COLO668 (cell line): Measurements from ENCODE around the gene RNFT2.
"Not testable (repeated sequence)": the region's sequence is repeated elsewhere in the genome, so short reads cannot be mapped to it uniquely, and the experiment has no call there.

Experiments used
- DNase-seq: peaks from one replicate; lab custom pipeline; 2025; ENCODE audit not compliant: unreplicated experiment; lab: John Stamatoyannopoulos, UW

Gene RNFT2

DNA sequence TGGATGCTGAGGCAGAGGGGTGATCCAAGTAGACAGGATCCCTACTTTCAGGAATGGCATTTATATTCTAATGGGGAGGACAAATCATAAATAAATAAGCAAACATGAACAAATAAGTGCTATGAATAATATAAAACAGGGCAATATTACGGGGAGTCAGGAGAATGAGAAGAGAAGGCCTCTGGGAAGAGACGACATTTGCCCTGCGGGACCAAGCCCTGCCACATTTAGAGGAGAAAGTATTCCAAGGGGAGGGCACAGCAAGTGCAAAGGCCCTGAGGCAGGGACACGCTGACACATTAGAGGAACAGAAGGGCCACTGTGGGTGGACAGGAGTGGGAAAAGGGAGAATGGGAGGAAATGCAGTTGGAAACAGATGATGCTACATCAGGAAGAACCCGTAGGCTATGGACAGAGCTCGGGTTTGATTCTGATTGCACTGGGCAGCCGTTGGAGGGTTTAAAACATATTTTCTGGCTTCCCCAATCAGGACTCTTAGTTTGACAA, 1.3 kb downstream of the RNFT2 start:
- DNase-seq = no peak

DNA sequence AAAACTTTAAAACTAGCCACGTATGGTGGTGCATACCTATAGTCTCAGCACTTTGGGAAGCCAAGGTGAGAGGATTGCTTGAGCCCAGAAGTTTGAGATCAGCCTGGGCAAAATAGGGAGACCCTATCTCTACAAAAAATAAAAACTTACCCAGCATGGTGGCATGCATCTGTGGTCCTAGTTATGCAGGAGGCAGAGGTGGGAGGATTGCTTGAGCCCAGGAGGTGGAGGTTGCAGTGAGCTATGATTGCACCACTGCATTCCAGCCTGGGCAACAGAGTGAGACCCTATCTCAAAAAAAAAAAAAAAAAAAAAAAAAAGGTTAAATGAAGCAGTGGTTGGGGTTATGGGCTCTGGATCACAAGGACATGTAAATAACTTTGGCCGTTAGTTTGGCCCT, 4.7 kb downstream of the RNFT2 start:
- DNase-seq = not testable (repeated sequence)

DNA sequence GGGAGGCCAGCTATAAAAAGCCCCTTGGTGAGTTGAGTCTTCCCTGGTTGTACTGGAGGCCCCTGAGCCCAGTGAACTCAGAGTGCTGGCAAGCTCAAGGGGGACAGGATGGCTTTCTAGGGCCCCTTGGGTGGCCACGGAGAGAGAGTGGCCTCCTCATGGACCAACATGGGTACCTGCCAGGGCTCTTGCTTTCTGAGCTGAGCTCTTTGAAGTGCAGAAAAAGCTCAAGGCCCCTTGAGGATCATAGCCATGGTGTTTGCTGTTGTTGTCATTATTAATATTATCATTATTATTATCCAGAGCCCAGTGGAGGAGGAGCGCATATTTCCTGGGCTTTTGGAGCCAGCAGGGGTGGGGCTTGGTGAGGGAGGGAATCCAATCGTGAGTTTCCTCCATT, 6.7 kb downstream of the RNFT2 start:
- DNase-seq = no peak

DNA sequence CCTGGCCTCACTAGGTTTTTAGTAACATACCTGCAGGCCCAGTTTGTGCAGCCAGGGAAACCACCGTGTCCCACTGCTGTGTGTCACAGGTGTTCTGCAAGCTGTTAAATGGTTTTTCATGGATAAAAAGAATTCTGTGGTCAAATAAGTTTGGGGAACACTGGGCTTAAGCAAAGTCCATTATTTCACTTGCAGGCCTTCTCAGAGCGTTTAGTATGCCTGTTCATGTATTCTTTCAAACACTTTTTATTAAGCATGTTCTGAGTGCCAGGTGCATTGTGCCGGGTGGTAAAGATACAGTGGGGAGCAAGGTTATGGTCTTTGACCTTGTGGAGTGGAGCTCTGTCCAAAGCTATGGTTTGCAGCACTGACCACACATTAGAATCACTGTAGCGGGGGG, 7.4 kb downstream of the RNFT2 start:
- no peak for DNase-seq

DNA sequence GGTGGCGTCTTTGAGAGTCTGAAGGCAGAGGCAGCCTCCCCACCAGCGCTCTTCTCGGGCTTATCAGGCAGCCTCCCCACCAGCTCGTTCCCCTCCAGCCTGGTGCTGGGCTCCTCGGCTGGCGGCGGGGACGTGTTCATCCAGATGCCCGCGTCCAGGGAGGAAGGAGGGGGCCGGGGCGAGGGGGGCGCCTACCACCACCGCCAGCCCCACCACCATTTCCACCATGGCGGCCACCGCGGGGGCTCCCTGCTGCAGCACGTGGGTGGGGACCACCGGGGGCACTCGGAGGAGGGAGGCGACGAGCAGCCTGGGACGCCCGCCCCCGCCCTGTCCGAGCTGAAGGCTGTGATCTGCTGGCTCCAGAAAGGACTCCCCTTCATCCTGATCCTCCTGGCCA, 11.8 kb downstream of the RNFT2 start:
- no peak for DNase-seq

DNA sequence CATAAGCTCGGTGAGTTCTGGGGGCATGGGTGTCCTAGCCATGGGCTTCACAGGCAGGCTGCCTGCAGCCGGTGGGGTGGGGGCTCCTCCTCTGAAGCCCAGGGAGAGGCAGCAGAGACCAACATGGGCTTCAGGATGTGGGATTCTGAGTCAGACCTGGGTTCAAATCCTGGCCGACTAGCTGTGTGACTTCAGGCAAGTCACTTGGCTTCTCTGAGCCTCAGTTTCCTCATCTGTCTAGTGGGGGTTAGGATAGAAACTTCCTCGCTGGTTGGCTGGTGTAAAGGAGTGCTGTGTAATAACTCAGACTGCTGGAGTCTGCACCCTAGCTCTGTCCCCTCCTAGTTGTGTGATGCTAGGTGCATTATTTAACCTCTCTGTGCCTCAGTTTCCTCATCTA, 12.2 kb downstream of the RNFT2 start:
- no peak for DNase-seq

DNA sequence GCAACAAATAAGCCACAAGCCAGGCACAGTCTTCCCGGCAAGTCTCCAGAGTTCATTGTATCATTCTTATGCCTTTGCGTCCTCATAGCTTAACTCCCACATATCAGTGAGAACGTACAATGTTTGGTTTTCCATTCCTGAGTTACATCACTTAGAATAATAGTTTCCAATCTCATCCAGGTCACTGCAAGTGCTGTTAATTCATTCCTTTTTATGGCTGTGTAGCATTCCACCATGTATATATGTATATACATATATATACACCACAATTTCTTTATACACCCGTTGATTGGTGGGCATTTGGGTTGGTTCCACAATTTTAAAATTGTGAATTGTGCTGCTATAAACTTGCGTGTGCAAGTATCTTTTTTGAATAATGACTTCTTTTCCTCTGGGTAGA, 16.0 kb downstream of the RNFT2 start:
- not testable (repeated sequence) for DNase-seq

DNA sequence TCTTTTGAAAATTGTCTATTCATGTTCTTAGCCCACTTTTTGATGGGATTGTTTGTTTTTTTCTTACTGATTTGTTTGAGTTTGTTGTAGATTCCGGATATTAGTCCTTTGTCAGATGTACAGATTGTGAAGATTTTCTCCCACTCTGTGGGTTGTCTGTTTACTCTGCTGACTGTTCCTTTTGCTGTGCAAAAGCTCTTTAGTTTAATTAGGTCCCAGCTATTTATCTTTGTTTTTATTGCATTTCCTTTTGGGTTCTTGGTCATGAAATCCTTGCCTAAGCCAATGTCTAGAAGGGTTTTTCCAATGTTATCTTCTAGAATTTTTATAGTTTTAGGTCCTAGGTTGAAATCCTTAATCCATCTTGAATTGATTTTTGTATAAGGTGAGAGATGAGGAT, 16.7 kb downstream of the RNFT2 start:
- not testable (repeated sequence) for DNase-seq

DNA sequence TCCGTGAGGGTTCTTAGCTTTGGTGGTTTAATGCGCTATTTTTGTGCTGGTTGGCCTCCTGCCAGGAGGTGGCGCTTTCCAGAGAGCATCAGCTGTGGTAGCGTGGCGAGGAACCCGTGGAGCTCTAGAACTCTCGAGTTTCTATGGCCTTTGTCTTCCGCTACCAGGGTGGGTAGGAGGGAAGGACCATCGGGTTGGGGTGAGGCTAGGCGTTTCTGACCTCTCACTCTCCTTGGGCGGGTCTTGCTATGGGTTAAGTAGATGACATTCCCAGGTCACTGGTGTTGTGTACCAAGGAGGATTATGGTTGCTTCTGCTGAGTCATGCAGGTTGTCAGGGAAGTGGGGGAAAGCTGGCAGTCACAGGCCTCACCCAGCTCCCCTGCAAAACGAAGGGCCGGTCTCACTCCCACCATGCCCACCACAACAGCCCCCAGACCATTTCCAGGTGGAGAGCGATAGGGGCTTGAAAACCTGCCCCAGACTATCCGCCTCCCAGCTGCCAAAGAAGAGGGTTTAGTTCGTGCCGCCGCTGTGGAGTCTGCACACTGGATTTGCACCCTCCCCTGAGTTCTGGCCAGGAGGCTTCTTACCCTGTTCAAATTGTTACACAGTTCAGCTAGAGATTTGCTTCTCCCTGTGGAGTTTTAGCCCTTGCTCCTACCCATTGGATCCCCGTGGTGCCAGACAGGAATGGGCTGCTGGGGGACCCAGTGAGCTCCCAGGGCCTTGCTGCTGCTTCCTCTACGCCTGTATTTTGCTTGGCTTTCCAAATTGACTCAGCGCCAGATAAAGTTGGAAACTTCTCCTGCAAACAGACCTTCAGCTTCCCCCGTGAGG, 21.9 kb downstream of the RNFT2 start:
- DNase-seq = no peak

DNA sequence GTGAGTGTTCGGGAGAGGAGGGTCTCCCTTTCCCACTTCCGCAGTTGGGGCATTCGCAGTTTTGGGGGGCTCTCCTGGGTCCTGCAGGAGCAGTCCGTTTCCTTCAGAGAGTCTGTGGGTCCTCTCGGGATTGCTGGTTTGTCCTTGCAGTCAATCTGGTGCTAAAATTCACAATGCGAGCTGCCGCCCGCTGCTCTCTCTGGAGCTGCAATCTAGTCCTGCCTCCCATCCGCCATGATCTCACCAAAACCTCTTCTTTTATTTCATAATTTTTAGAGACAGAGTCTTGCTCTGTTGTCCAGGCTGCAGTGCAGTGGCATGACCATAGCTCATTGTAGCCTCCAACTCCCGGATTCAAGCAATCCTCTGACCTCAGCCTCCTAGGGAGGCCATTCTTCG, 22.5 kb downstream of the RNFT2 start:
- no peak for DNase-seq

DNA sequence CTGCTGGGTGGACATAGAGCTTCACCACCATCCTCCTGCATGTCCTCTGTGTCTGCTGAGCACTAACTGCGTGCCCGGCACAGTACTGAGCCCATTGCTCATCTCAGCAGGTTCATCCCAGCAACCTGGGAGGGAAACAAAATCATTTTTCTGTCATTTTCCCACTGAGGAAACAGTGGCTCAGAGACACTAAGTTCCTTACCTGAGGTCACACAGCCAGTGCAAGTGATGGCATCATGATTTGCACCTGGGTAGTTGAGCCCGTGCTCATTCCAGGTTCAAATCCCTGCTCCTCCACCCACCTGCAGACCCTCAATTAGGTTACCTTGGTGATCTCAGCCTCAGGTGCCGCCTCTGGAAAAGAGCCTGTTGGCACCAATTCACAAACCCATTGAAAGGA, 23.4 kb downstream of the RNFT2 start:
- DNase-seq = no peak

DNA sequence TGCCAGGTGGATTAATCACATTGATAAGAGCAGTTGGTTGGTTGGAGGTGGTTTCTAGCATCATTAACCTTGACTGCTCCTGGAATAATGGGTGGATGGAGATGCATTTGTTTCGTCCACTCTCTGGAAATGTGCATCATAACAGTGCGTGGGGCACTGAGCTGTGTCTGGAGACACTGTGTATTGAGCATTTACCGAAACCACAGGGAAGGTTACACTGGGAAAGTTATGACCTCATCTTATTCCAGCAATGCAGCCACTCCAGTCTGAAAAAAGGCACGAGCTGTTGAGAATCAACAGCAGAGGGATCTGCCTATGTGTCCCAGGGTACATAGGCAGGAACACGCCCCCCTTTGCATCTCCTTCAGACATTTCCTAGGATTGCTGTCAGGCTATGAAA, 27.2 kb downstream of the RNFT2 start:
- no peak for DNase-seq

DNA sequence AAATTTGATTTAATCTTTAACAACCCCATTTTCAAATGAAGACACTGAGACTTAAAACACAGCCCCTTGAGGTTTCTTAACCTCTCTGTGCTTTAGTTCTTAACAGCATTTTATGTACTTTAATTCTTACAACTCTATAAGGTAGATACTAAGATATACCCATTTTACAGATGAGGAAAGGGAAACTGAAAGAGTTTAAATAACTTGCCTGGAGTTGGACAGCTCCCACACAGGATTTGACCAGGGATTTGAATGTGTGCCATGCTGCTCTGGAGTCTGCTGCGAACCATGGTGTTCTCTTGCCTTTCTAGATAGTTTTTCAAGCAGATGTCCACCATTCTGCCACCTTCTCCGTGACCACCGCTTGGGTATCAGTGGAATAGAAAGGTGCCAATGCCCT, 28.2 kb downstream of the RNFT2 start:
- DNase-seq = no peak

DNA sequence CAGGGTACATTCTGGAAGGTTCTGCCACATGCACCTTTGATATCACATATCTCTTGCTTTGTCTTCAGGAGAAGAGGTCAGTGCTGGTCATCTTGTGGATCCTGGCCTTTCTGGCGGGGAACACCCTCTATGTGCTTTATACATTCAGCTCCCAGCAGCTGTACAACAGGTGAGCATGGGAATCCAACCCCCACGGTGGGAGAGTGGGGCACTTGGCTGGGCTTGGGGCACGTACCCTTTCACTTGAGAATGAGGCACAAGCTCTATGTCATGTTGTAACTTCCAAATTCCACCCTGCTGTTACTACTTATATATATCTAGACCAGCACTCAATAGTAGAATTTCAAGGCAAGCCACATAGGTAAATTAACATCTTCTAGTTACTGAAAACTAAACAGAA, 28.6 kb downstream of the RNFT2 start:
- no peak for DNase-seq

DNA sequence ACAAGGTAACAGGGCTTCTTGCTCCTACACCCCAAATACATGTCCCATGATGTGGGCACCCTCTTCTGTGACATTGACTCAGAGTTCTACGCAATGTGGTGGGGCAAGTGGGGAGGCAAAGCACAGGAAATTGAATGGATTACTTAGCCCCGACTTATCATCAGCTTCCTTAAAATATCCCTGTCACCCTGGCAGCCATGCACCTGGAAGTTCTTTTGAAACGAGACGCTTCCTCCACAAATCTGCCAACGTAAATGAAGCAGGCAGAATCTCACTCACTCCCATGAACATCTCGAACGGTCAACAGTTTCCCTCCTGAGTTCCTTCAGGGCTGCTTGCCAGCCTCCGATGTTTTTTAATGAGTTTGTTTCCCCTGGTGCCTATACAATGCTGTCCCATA, 33.5 kb downstream of the RNFT2 start:
- no peak for DNase-seq

DNA sequence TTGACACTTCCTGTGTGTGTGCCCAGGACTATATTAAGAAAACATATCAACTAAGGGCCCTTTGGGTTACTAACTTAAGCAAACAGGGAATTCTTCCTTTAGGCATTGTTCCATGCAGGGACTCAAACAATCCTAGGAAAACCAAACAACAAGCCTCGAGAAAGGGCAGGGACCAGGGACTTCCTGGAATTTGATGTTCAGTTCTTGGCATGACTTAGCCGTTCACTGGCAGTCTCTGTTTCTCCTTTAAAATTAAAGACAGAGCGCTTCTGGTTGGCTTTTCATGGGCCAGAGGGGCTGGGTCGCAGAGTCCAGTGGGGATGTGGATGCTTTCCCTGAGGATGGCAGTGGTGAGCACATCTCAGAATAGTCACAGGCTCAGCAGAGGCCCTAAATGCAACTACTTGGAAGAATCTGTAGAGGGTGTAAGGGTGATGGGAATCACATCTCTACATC, 35.2 kb downstream of the RNFT2 start:
- no peak for DNase-seq

DNA sequence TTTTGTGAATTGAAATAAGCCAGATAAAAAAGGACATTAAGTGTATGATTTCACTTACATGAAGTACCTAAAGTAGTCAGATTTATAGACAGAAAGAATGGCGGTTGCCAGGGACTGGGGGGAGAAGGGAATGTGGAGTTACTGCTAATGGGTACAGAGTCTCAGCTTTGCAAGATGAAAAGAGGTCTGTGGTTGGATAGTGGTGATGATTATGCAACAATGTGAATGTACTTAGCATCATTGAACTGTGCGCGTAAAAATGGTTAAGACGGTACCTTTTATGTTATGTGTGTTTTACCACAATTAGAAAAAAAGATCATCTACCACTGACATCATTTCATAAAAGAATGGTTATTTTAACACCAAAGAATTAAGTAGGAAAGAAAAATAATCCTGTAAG, 35.9 kb downstream of the RNFT2 start:
- DNase-seq = no peak

DNA sequence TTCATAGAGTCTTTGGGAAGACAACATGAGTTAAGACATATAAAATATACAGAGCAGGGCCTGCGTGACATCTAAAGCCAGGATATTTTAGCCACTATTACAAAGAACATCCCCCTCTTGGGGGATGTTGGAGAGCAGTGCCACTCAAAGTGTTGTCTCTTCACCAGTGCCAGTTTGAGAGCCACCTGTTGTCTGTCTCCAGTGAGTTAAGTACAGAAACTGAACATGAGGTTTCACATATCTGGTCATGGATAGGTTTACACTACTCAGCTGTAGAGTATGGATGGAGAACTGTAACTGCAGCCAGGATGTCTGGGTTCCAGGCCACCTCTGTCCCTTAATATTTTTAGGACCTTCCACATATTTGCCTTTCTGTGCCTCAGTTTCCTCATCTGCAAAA, 39.1 kb downstream of the RNFT2 start:
- DNase-seq = no peak

DNA sequence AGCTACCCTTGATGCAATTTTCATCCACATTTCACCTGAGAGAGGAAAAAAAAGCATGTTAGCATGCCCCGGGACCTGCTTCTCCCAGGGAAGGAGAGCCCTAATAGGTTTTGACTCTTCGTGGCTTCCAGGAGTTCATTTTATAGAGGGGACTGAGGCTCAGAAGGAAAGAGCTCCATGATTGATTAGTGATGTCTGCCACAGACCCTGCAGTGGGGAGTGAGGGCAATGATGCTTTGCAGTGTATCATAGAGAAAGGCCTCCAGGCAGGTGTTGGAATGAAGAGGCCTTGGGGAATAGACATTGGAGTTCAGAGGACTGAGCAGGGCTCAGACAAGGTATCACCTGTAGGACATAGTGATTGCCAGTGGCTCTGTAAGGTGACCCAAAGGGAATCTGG, 41.5 kb downstream of the RNFT2 start:
- no peak for DNase-seq

DNA sequence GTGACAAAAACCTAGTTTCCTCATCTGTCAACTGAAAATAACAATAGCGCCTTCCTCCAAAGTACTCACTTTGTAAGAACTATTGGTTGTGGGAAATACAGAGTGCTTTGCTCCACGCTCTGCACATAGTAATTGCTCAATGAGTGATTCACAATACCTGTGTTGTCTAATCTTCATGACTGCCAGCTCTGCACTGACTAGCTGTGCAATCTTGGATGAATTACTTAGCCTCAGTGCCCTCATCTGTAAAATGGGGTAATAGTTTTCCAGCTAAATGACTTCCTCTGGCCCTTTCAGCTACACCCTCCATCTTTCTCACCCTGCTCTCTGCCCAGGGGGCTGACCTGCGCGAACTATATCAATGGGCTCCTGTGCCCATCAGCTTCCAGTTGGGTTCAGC, 42.8 kb downstream of the RNFT2 start:
- no peak for DNase-seq

DNA sequence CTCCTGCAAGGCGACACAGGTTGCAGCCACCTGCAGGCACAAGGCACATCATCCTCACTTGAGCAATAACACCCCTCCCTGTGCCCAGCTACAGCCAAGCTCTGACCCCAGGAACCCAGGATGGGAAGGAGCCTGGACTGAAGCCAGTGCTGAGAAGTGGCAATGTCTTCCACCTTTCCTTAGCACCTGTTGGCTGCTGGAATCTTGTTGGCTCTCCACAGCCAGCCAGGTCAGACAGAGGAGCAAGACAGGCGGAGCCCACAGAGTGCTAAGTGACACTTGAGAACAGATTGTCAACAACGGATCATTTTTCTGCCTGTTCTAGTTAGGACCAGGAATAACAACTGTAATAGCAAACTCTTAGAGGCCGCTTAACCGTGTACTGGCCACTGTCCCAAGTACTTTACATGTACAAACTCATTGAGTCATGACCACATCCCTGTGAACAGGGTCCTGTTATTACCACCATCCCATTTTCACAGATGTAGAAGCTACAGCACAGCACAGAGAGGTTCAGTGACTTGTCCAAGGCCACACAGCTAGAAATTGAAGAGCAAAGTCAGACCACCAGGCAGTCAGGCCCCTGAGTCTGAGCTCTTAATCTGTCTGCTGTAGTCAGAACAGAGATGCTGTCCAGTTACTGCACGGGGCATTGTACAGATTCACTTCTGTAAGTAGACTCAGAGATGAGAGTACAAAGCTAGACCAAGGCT, 45.6 kb downstream of the RNFT2 start:
- no peak for DNase-seq

DNA sequence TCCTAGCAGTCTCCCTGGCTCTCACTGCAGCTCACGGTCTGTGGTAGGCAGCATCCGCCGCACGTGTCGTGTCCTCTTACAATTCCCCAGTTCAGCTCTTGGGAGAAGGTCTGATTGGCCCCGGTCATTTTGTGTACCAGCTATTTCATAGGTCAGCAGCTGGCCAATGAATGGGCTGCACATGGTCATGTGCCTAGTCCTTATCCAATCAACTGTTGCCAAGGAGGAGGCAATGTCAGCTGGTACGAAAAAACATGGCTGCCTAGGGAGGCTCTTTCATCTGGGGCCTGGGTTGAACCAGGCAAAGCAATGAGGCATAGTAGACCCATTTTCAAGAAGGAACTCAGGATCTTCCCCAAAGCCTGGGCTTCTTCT, 46.1 kb downstream of the RNFT2 start:
- DNase-seq = no peak
